AG09309 (cell line): ENCODE data around the gene SCP2D1.
A peak's percentile ranks its signal among the peaks of the same experiment; 100 is the strongest.

Experiments
- DNase-seq: peaks from one replicate; pipeline ENCODE4 v3.0.0-alpha.2; 2010; ENCODE audit warnings: low read depth
- H3K4me3 ChIP-seq: 2 replicates; pipeline ENCODE4 v1.5.1; 2011; ENCODE audit warnings: mild to moderate bottlenecking, low read depth, low read length, moderate library complexity; ENCODE audit not compliant: control insufficient read depth
- TF ChIP-seq, protein P1 (sequence below): IDR thresholded peaks from 2 replicates; pipeline ENCODE4 v1.5.1; 2011; ENCODE audit warnings: mild to moderate bottlenecking, low read depth, low read length, inconsistent platforms; ENCODE audit not compliant: insufficient read depth, control insufficient read depth; ENCODE audit errors: missing control alignments

The SCP2D1 gene

DNA sequence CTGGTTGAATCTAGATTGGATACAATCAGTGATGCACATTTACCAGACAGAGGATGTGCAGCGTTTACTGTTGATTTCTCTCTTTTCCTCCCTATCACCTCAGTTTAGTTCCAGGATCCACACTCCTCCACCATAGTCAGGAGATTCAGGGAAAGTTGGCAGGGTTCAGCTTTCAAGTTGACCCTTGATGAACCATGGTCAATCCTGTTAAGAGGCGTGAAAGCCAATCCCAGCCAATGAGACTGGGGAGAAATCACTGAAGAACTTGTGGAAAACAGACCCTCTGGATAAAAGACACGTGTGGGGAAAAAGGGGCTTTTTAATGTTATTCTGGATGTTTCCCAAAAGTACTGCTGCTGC lies 19.2 kb upstream of the SCP2D1 start:
- DNase-seq, result no peak
- TF ChIP-seq, protein P1, sequence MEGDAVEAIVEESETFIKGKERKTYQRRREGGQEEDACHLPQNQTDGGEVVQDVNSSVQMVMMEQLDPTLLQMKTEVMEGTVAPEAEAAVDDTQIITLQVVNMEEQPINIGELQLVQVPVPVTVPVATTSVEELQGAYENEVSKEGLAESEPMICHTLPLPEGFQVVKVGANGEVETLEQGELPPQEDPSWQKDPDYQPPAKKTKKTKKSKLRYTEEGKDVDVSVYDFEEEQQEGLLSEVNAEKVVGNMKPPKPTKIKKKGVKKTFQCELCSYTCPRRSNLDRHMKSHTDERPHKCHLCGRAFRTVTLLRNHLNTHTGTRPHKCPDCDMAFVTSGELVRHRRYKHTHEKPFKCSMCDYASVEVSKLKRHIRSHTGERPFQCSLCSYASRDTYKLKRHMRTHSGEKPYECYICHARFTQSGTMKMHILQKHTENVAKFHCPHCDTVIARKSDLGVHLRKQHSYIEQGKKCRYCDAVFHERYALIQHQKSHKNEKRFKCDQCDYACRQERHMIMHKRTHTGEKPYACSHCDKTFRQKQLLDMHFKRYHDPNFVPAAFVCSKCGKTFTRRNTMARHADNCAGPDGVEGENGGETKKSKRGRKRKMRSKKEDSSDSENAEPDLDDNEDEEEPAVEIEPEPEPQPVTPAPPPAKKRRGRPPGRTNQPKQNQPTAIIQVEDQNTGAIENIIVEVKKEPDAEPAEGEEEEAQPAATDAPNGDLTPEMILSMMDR, result no peak
- peak overlapping the region; percentile 77 for H3K4me3 ChIP-seq

DNA sequence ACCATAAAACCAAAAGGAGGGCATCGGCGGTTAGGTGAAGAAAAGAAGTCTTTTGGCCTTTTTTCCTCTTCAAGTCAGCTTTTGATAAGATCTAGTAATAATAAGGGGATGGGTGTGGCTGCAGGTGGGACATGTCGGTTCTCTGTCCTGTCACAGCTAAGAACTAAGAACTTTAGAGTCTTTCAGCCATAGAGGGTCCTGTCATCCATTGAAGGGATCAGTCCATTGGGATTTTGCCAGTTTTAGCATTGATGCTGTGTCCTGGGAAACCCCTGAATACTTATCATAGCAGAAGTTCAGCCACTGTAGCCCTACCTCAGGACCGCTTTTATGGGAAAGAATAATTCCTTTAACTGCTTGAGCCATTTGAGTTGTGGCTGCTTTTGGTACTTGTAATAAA lies 18.2 kb upstream of the SCP2D1 start:
- H3K4me3 ChIP-seq, result no peak overlapping the region
- no peak for DNase-seq
- TF ChIP-seq, protein P1, result no peak

DNA sequence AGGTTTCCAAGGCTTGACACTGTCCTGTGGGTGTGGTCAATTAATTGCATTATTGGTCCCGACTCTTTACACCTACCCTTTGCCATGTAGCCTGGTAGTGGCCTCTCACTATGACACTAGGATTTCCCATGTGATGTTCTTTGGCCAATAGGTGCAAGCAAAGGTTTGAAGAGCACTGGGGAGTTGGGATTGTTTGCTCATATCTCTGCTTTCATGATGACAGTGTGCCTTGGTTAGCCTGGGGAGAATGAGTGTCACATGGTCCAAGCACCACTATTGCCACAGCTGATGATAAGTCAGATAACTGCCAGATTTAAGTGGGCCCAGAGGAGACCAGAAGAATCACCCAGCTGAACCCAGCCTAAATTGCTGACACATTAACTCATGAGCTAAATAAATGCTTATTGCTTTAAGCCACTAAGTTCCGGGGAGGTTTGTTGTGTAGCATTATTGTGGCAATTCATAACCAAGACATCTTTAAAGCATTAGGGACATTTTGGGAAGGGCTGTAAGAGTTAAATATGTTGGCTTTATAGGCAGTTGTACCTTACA lies 17.2 kb upstream of the SCP2D1 start:
- no peak overlapping the region for H3K4me3 ChIP-seq
- DNase-seq, result no peak
- TF ChIP-seq, protein P1, result no peak

GRCh38 chr20:18801516-18801915 lies 12.1 kb upstream of the SCP2D1 start:
- TF ChIP-seq, protein P1, result no peak
- H3K4me3 ChIP-seq, result no peak overlapping the region
- DNase-seq, result no peak

- no peak overlapping the region for H3K4me3 ChIP-seq
- TF ChIP-seq, protein P1, result no peak
- DNase-seq, result no peak
Observed at GRCh38 chr20:18802012-18802634, 11.5 kb upstream of the SCP2D1 start.

DNA sequence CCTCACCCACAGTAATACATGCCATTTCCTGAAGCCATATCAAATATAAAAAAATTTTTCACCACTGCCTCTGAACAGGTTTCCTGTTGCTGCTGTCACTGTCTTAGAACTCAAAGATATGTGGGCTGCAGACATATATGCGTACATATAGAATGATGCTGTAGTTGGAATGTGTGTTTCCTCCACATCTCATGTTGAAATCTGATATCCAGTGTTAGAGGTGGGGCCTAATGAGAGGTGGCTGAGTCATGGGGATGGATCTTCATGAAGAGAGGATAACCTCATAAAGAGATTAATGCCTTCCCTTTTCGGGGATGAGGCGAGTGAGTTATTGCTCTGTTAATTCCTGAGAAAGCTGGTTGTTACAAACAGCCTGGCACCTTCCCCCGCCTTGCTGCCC lies 7.7 kb upstream of the SCP2D1 start:
- DNase-seq, result no peak
- TF ChIP-seq, protein P1, result no peak
- H3K4me3 ChIP-seq, result no peak overlapping the region
